ENCODE data around the gene XRN2. TPM values are rescaled to one million over a fixed set of nuclear protein-coding genes. Genes with fewer than 3 reads are reported as not detected.

XRN2 gene
- total RNA-seq, 2 donors from 2014 or later, result 37.5 to 40.8 TPM

- H3K4me1 ChIP-seq, result no peaks in the 10 kb centered on the region
- H3K27ac ChIP-seq, result no peak overlapping the region
- TF ChIP-seq CTCF (IDR thresholded peaks at IDR 0.05), result no peak
- no peaks in the 10 kb centered on the region for H3K9me3 ChIP-seq
- H3K27me3 ChIP-seq, result no peaks in the 10 kb centered on the region
- peaks cover 44% of the 10 kb centered on the region for H3K36me3 ChIP-seq
- DNase-seq (ENCODE audit: low spot score), result no peak
- H3K4me3 ChIP-seq, result no peak overlapping the region
Measured at GRCh38 chr20:21353236-21353635, 50.1 kb downstream of the XRN2 start.

GRCh38 chr20:21355981-21356380 is 52.9 kb downstream of the XRN2 start:
- TF ChIP-seq CTCF (IDR thresholded peaks at IDR 0.05), result no peak
- Histone ChIP-seq H3K4me1 (no peaks in the 10 kb centered on the region), H3K27ac (no peak overlapping the region), H3K4me3 (no peak overlapping the region), H3K36me3 (peaks cover 40% of the 10 kb centered on the region), H3K9me3 (no peaks in the 10 kb centered on the region), H3K27me3 (no peaks in the 10 kb centered on the region)
- no peak for DNase-seq (ENCODE audit: low spot score)

GRCh38 chr20:21356386-21356785 is 53.3 kb downstream of the XRN2 start:
- Histone ChIP-seq H3K36me3 (peaks cover 40% of the 10 kb centered on the region), H3K9me3 (no peaks in the 10 kb centered on the region), H3K27ac (no peak overlapping the region), H3K4me1 (no peaks in the 10 kb centered on the region), H3K4me3 (no peak overlapping the region), H3K27me3 (no peaks in the 10 kb centered on the region)
- no peak for DNase-seq (ENCODE audit: low spot score)
- no peak for TF ChIP-seq CTCF (IDR thresholded peaks at IDR 0.05)

GRCh38 chr20:21357844-21358243 is 54.7 kb downstream of the XRN2 start:
- no peak for TF ChIP-seq CTCF (IDR thresholded peaks at IDR 0.05)
- H3K4me1 ChIP-seq, result no peaks in the 10 kb centered on the region
- no peak overlapping the region for H3K4me3 ChIP-seq
- no peak overlapping the region for H3K27ac ChIP-seq
- H3K36me3 ChIP-seq, result peaks cover 49% of the 10 kb centered on the region
- DNase-seq (ENCODE audit: low spot score), result no peak
- no peaks in the 10 kb centered on the region for H3K9me3 ChIP-seq
- H3K27me3 ChIP-seq, result no peaks in the 10 kb centered on the region

- DNase-seq (ENCODE audit: low spot score), result no peak
- no peaks in the 10 kb centered on the region for H3K27me3 ChIP-seq
- no peak overlapping the region for H3K27ac ChIP-seq
Measured at GRCh38 chr20:21358737-21359136, 55.6 kb downstream of the XRN2 start.

More at GRCh38 chr20:21358737-21359136, 55.6 kb downstream of the XRN2 start:
- H3K36me3 ChIP-seq, result peaks cover 56% of the 10 kb centered on the region
- H3K9me3 ChIP-seq, result no peaks in the 10 kb centered on the region
- H3K4me1 ChIP-seq, result no peaks in the 10 kb centered on the region
- H3K4me3 ChIP-seq, result no peak overlapping the region
- TF ChIP-seq CTCF (IDR thresholded peaks at IDR 0.05), result no peak

Measured in right atrium auricular region (tissue), 2 donors.